T-helper 17 cell (primary cell): Measurements from ENCODE around the gene EPC2. TPM values are rescaled to one million over a fixed set of nuclear protein-coding genes. Genes with fewer than 3 reads are reported as not detected.

ENCODE experiments used
- ATAC-seq: fragments of 150-1000 bp; cut with Tn5 transposase; 2 replicates; pipeline ENCODE4 v1.10.0; 2021; ENCODE audit warnings: mild to moderate bottlenecking, moderate library complexity
- DNase-seq, 3 donors: peaks; one replicate each; pipeline versions ENCODE4 v3.0.0 to v3.0.0-alpha.2; 2020 to 2021
- H3K9me3 ChIP-seq: one replicate; pipeline ENCODE4 v1.7.0; 2013; ENCODE audit warnings: low read length, mild to moderate bottlenecking; ENCODE audit not compliant: control insufficient read depth, poor library complexity, severe bottlenecking
- H3K27ac Mint-ChIP-seq: one replicate; pipeline ENCODE4 v1.8.0; 2022; ENCODE audit warnings: mild to moderate bottlenecking, moderate library complexity, mixed read lengths
- H3K27me3 Mint-ChIP-seq: one replicate; pipeline ENCODE4 v1.8.0; 2022; ENCODE audit warnings: mixed read lengths
- H3K36me3 Mint-ChIP-seq: one replicate; pipeline ENCODE4 v1.8.0; 2022; ENCODE audit warnings: low read depth, mixed read lengths
- H3K4me1 Mint-ChIP-seq: one replicate; pipeline ENCODE4 v1.8.0; 2022; ENCODE audit warnings: mild to moderate bottlenecking, mixed read lengths
- H3K4me3 Mint-ChIP-seq: one replicate; pipeline ENCODE4 v1.8.0; 2022; ENCODE audit warnings: mild to moderate bottlenecking, moderate library complexity, mixed read lengths
- total RNA-seq, 4 donors: library from RNA in 2 of 4; stranded (reverse) in 2 of 4; gene quantifications; one replicate each; pipeline ENCODE4 v1.2.3 and lab custom pipeline; 2022 to 2026

EPC2 gene
- total RNA-seq, 2 donors from 2014 or later: 76.5 to 89.0 TPM

GRCh38 chr2:148730085-148730484 lies 85.5 kb downstream of the EPC2 start:
- peaks cover 19% of the 10 kb centered on the region for H3K4me1 Mint-ChIP-seq
- H3K27ac Mint-ChIP-seq: no peak overlapping the region
- DNase-seq (no peak), ATAC-seq (peak; percentile 30)
- no peaks in the 10 kb centered on the region for H3K27me3 Mint-ChIP-seq
- H3K4me3 Mint-ChIP-seq: no peak overlapping the region
- peaks cover 2% of the 10 kb centered on the region for H3K9me3 ChIP-seq
- H3K36me3 Mint-ChIP-seq: no peaks in the 10 kb centered on the region

GRCh38 chr2:148737742-148738141 lies 93.2 kb downstream of the EPC2 start:
- Mint-ChIP-seq H3K4me1 (peaks cover 35% of the 10 kb centered on the region), H3K27me3 (no peaks in the 10 kb centered on the region), H3K36me3 (no peaks in the 10 kb centered on the region), H3K4me3 (no peak overlapping the region), H3K27ac (peak overlapping the region; percentile 16)
- no peaks in the 10 kb centered on the region for H3K9me3 ChIP-seq
- ATAC-seq: no peak
- no peak for DNase-seq

GRCh38 chr2:148739454-148740105 lies 95.0 kb downstream of the EPC2 start:
- peaks cover 2% of the 10 kb centered on the region for H3K36me3 Mint-ChIP-seq
- DNase-seq (no peak), ATAC-seq (no peak)
- peak overlapping the region; percentile 21 for H3K4me3 Mint-ChIP-seq
- peak overlapping the region; percentile 54 for H3K27ac Mint-ChIP-seq
- H3K9me3 ChIP-seq: no peaks in the 10 kb centered on the region
- H3K4me1 Mint-ChIP-seq: peaks cover 41% of the 10 kb centered on the region
- H3K27me3 Mint-ChIP-seq: no peaks in the 10 kb centered on the region

DNA sequence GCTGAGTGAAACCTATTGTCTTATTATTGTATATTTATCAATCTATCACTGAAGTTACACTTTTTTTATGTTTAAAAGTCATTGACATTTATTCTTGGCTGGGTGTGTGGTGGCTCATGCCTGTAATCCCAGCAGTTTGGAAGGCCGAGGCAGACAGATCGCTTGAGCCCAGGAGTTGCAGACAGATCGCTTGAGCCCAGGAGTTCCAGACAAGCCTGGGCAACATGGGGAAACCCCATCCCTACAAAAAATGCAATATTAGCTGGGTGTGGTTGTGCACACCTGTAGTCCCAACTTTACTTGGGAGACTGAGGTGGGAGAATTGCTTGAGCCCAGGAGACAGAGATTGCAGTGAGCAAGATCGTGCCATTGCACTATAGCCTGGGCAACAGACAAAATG lies 97.8 kb downstream of the EPC2 start:
- Mint-ChIP-seq H3K36me3 (peaks cover 11% of the 10 kb centered on the region), H3K4me1 (peaks cover 48% of the 10 kb centered on the region), H3K4me3 (no peak overlapping the region), H3K27me3 (no peaks in the 10 kb centered on the region), H3K27ac (peak overlapping the region; percentile 72)
- no peaks in the 10 kb centered on the region for H3K9me3 ChIP-seq
- no peak for DNase-seq
- no peak for ATAC-seq

- H3K4me1 Mint-ChIP-seq: peaks cover 43% of the 10 kb centered on the region
Measured at GRCh38 chr2:148745151-148745851, 100.8 kb downstream of the EPC2 start.

GRCh38 chr2:148746973-148747372 lies 102.4 kb downstream of the EPC2 start:
- Mint-ChIP-seq H3K27me3 (no peaks in the 10 kb centered on the region), H3K36me3 (peaks cover 14% of the 10 kb centered on the region), H3K4me3 (no peak overlapping the region), H3K4me1 (peaks cover 38% of the 10 kb centered on the region), H3K27ac (no peak overlapping the region)
- DNase-seq (no peak), ATAC-seq (no peak)
- no peaks in the 10 kb centered on the region for H3K9me3 ChIP-seq

More at GRCh38 chr2:148745151-148745851, 100.8 kb downstream of the EPC2 start:
- DNase-seq (no peak), ATAC-seq (no peak)
- no peak overlapping the region for H3K27ac Mint-ChIP-seq
- H3K9me3 ChIP-seq: no peaks in the 10 kb centered on the region
- peaks cover 14% of the 10 kb centered on the region for H3K36me3 Mint-ChIP-seq
- H3K4me3 Mint-ChIP-seq: no peak overlapping the region
- H3K27me3 Mint-ChIP-seq: no peaks in the 10 kb centered on the region

- Mint-ChIP-seq H3K36me3 (peaks cover 11% of the 10 kb centered on the region), H3K4me3 (no peak overlapping the region), H3K27me3 (no peaks in the 10 kb centered on the region), H3K27ac (no peak overlapping the region), H3K4me1 (peaks cover 28% of the 10 kb centered on the region)
- ATAC-seq (no peak), DNase-seq (no peak)
- H3K9me3 ChIP-seq: no peaks in the 10 kb centered on the region
Measured at GRCh38 chr2:148751907-148752306, 107.4 kb downstream of the EPC2 start.

GRCh38 chr2:148752977-148753376 lies 108.4 kb downstream of the EPC2 start:
- ATAC-seq (no peak), DNase-seq (no peak)
- no peaks in the 10 kb centered on the region for H3K27me3 Mint-ChIP-seq
- peaks cover 3% of the 10 kb centered on the region for H3K36me3 Mint-ChIP-seq
- H3K4me1 Mint-ChIP-seq: peaks cover 19% of the 10 kb centered on the region
- H3K9me3 ChIP-seq: no peaks in the 10 kb centered on the region
- H3K27ac Mint-ChIP-seq: no peak overlapping the region
- H3K4me3 Mint-ChIP-seq: no peak overlapping the region

DNA sequence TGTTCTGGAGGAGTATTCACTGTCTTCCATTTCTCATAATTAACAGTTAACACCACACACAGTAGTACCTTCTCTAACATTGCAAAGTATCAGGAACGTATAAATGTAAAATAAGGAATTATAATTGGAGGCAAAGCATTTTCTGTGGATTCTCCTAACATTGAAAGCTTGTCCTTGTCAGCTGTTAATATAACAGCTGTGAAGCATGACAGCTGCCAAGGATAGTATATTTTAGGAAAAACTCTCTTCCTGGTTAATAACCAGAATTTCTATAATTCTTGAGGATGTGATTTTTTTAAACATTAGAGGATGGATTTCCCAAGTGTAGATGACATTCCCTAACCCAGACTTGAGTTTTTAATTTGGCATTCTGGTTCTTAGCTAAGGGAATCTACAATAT lies 110.3 kb downstream of the EPC2 start:
- H3K27ac Mint-ChIP-seq: no peak overlapping the region
- no peak for ATAC-seq
- H3K9me3 ChIP-seq: no peaks in the 10 kb centered on the region
- no peak for DNase-seq
- peaks cover 14% of the 10 kb centered on the region for H3K4me1 Mint-ChIP-seq
- H3K4me3 Mint-ChIP-seq: no peak overlapping the region
- H3K27me3 Mint-ChIP-seq: no peaks in the 10 kb centered on the region
- H3K36me3 Mint-ChIP-seq: peaks cover 3% of the 10 kb centered on the region

- peaks cover 3% of the 10 kb centered on the region for H3K36me3 Mint-ChIP-seq
Measured at GRCh38 chr2:148756292-148756975, 111.9 kb downstream of the EPC2 start.

DNA sequence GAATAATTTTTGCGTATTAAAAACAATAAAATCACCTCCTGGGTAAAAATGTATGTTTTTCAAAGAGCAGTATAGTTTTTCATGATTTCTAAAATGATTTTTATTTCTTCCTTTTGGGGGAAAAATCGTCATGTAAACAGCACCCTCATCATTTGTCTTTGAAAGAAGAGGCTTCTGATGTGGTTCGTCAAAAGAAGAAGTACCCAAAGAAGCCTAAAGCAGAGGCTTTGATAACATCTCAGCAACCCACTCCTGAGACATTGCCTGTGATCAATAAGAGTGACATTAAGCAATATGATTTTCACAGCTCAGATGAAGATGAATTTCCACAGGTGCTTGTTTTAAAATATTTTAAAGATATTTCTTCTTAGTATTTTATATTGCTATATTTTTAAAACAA lies 120.3 kb downstream of the EPC2 start:
- peak; percentile 81 for ATAC-seq
- no peak overlapping the region for H3K4me3 Mint-ChIP-seq
- no peak overlapping the region for H3K27ac Mint-ChIP-seq
- no peaks in the 10 kb centered on the region for H3K27me3 Mint-ChIP-seq
- no peaks in the 10 kb centered on the region for H3K9me3 ChIP-seq
- no peak for DNase-seq
- peaks cover 8% of the 10 kb centered on the region for H3K36me3 Mint-ChIP-seq
- H3K4me1 Mint-ChIP-seq: peaks cover 19% of the 10 kb centered on the region

More at GRCh38 chr2:148756292-148756975, 111.9 kb downstream of the EPC2 start:
- no peaks in the 10 kb centered on the region for H3K27me3 Mint-ChIP-seq
- no peak for DNase-seq
- H3K27ac Mint-ChIP-seq: peak overlapping the region; percentile 61
- peaks cover 15% of the 10 kb centered on the region for H3K4me1 Mint-ChIP-seq
- H3K4me3 Mint-ChIP-seq: no peak overlapping the region
- H3K9me3 ChIP-seq: no peaks in the 10 kb centered on the region
- no peak for ATAC-seq

DNA sequence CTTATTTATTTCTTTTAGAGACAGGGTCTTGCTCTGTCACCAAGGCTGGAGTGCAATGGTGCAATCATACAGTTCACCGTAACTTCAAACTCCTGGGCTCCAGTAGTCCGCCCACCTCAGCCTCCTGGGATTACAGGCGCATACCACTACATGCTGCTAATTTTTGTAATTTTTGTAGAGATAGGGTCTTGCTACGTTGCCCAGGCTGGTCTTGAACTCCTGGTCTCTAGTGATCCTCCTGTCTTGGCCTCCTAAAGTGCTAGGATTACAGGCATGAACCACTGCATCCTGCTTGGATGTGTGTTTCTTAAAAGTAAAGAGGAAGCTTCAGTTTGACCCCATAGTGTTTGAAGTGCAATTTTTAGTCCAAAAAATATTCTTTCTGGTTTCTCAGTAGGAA lies 125.5 kb downstream of the EPC2 start:
- no peaks in the 10 kb centered on the region for H3K9me3 ChIP-seq
- ATAC-seq (no peak), DNase-seq (no peak)
- Mint-ChIP-seq H3K36me3 (peaks cover 11% of the 10 kb centered on the region), H3K27ac (no peak overlapping the region), H3K27me3 (no peaks in the 10 kb centered on the region), H3K4me1 (peaks cover 4% of the 10 kb centered on the region), H3K4me3 (no peak overlapping the region)

- no peak overlapping the region for H3K4me3 Mint-ChIP-seq
Measured at GRCh38 chr2:148781544-148781943, 137.0 kb downstream of the EPC2 start.

More at GRCh38 chr2:148781544-148781943, 137.0 kb downstream of the EPC2 start:
- ATAC-seq (no peak), DNase-seq (no peak)
- no peak overlapping the region for H3K27ac Mint-ChIP-seq
- H3K4me1 Mint-ChIP-seq: peaks cover 13% of the 10 kb centered on the region
- peaks cover 7% of the 10 kb centered on the region for H3K36me3 Mint-ChIP-seq
- no peaks in the 10 kb centered on the region for H3K27me3 Mint-ChIP-seq
- H3K9me3 ChIP-seq: no peaks in the 10 kb centered on the region
